Effector memory CD4-positive, alpha-beta T cell (primary cell): Measurements from ENCODE around the gene PRPS1.

Experiments used
- DNase-seq, 3 donors: peaks; one replicate each; pipeline ENCODE4 v3.0.0-alpha.2; 2020
- H3K27ac ChIP-seq: 2 replicates; pipeline ENCODE4 v1.7.0; 2013; ENCODE audit warnings: mild to moderate bottlenecking, low read length, moderate library complexity; ENCODE audit not compliant: insufficient read depth, poor library complexity, severe bottlenecking
- H3K27me3 ChIP-seq: replicated peaks from 2 replicates; pipeline ENCODE4 v1.7.0; 2013; ENCODE audit warnings: mild to moderate bottlenecking, low read length; ENCODE audit not compliant: insufficient read depth, control insufficient read depth, poor library complexity, severe bottlenecking
- H3K36me3 ChIP-seq: 2 replicates; pipeline ENCODE4 v1.7.0; 2013; ENCODE audit warnings: mild to moderate bottlenecking, low read length, moderate library complexity; ENCODE audit not compliant: control insufficient read depth, insufficient read depth
- H3K4me1 ChIP-seq: 2 replicates; pipeline ENCODE4 v1.7.0; 2013; ENCODE audit warnings: low read length, mild to moderate bottlenecking; ENCODE audit not compliant: control insufficient read depth, insufficient read depth, poor library complexity, severe bottlenecking
- H3K4me3 ChIP-seq: 2 replicates; pipeline ENCODE4 v1.7.0; 2013; ENCODE audit warnings: low read length, low read depth, mild to moderate bottlenecking; ENCODE audit not compliant: insufficient read depth, poor library complexity, severe bottlenecking
- H3K9me3 ChIP-seq: 2 replicates; pipeline ENCODE4 v1.7.0; 2013; ENCODE audit warnings: mild to moderate bottlenecking, low read length, moderate library complexity; ENCODE audit not compliant: control insufficient read depth

Gene PRPS1

GRCh38 chrX:107691024-107691448 is 62.7 kb downstream of the PRPS1 start:
- Histone ChIP-seq H3K27ac (no peak overlapping the region), H3K36me3 (no peaks in the 10 kb centered on the region), H3K4me3 (no peak overlapping the region), H3K27me3 (no peaks in the 10 kb centered on the region), H3K9me3 (no peaks in the 10 kb centered on the region), H3K4me1 (peaks cover 7% of the 10 kb centered on the region)
- DNase-seq = no peak

GRCh38 chrX:107699616-107700015 is 71.3 kb downstream of the PRPS1 start:
- Histone ChIP-seq H3K9me3 (no peaks in the 10 kb centered on the region), H3K36me3 (no peaks in the 10 kb centered on the region), H3K27me3 (no peaks in the 10 kb centered on the region), H3K4me3 (no peak overlapping the region), H3K4me1 (no peaks in the 10 kb centered on the region), H3K27ac (no peak overlapping the region)
- no peak for DNase-seq

GRCh38 chrX:107700317-107700774 is 72.0 kb downstream of the PRPS1 start:
- no peaks in the 10 kb centered on the region for H3K4me1 ChIP-seq
- no peaks in the 10 kb centered on the region for H3K27me3 ChIP-seq
- H3K36me3 ChIP-seq = no peaks in the 10 kb centered on the region
- no peak overlapping the region for H3K4me3 ChIP-seq
- DNase-seq = no peak
- no peaks in the 10 kb centered on the region for H3K9me3 ChIP-seq
- H3K27ac ChIP-seq = no peak overlapping the region
